H1 (cell line): ENCODE results near the gene SLC2A2. TPM values are rescaled to one million over a fixed set of nuclear protein-coding genes. Genes with fewer than 3 reads are reported as not detected.

Source experiments
- CTCF ChIA-PET: fragments of 300-600 bp; sonication (Branson Sonifier 250); formaldehyde crosslinking; loops from one replicate; lab custom pipeline; 2021; ENCODE audit not compliant: partially characterized antibody; lab: Charles Lee
- POLR2A ChIA-PET: fragments of 300-600 bp; sonication (Branson Sonifier 250); formaldehyde crosslinking; loops from one replicate; lab custom pipeline; 2021; ENCODE audit warnings: inconsistent platforms; ENCODE audit not compliant: partially characterized antibody; lab: Charles Lee
- DNase-seq, 2 experiments: peaks; one replicate each; pipeline versions ENCODE4 v3.0.0 to v3.0.0-alpha.2; 2010 to 2022; ENCODE audit warnings: low spot score in 2 of 2, low read depth in 1 of 2, mixed read lengths in 1 of 2
- FAIRE-seq: peaks from 2 replicates; lab custom pipeline; 2011; peaks lifted over from hg19 to GRCh38; lab: Jason Lieb, UNC
- H2AFZ ChIP-seq: 2 replicates; pipeline ENCODE4 v1.8.1; 2012; ENCODE audit warnings: low read length, inconsistent platforms
- H2AK5ac ChIP-seq: 2 replicates; pipeline ENCODE4 v1.6.1; 2013; ENCODE audit warnings: low read depth, low read length
- H2BK120ac ChIP-seq: replicated peaks from 2 replicates; pipeline ENCODE3; 2013; ENCODE audit warnings: low read depth, low read length, inconsistent platforms
- H2BK12ac ChIP-seq: 2 replicates; pipeline ENCODE4 v1.6.1; 2013; ENCODE audit warnings: low read depth, low read length
- H2BK15ac ChIP-seq: 2 replicates; pipeline ENCODE4 v1.6.1; 2013; ENCODE audit warnings: low read length
- H2BK20ac ChIP-seq: 2 replicates; pipeline ENCODE4 v1.6.1; 2013; ENCODE audit warnings: low read length
- H2BK5ac ChIP-seq: 2 replicates; pipeline ENCODE4 v1.6.1; 2013; ENCODE audit warnings: low read depth, low read length
- H3K14ac ChIP-seq: 2 replicates; pipeline ENCODE4 v1.6.1; 2013; ENCODE audit warnings: inconsistent platforms; ENCODE audit not compliant: insufficient read length
- H3K18ac ChIP-seq: 2 replicates; pipeline ENCODE4 v1.6.1; 2013; ENCODE audit warnings: low read length; ENCODE audit errors: extremely low read depth
- H3K23ac ChIP-seq: 2 replicates; pipeline ENCODE4 v1.6.1; 2013; ENCODE audit warnings: inconsistent platforms; ENCODE audit not compliant: insufficient read length
- H3K23me2 ChIP-seq: 2 replicates; pipeline ENCODE4 v1.6.1; 2013; ENCODE audit warnings: low read depth, low read length
- H3K27ac ChIP-seq: 2 replicates; pipeline ENCODE4 v1.6.1; 2011; ENCODE audit warnings: low read depth, low read length, inconsistent platforms
- H3K27me3 ChIP-seq, 4 experiments: replicated peaks in 1 of 4; 1 replicate in 1 of 4; 2 replicates in 3 of 4; pipeline versions ENCODE4 v1.6.1 to v1.8.1; 2011 to 2013; ENCODE audit warnings: low read length in 3 of 4, mild to moderate bottlenecking in 3 of 4, inconsistent platforms in 2 of 4, mixed read lengths in 2 of 4, moderate library complexity in 1 of 4; ENCODE audit not compliant: control insufficient read depth in 3 of 4, insufficient read depth in 3 of 4; ENCODE audit errors: extremely low read depth in 1 of 4
- H3K36me3 ChIP-seq, 4 experiments: 2 replicates each; pipeline versions ENCODE4 v1.6.1 to v1.8.1; 2011 to 2013; ENCODE audit warnings: mild to moderate bottlenecking in 4 of 4, low read length in 3 of 4, moderate library complexity in 2 of 4, control low read depth in 1 of 4, inconsistent platforms in 1 of 4; ENCODE audit not compliant: insufficient read depth in 4 of 4, control insufficient read depth in 2 of 4
- H3K4ac ChIP-seq: replicated peaks from 2 replicates; pipeline ENCODE3; 2013; ENCODE audit warnings: low read length, low read depth, mixed read lengths, inconsistent platforms; ENCODE audit not compliant: insufficient read length
- H3K4me1 ChIP-seq, 4 experiments: replicated peaks in 1 of 4; 1 replicate in 1 of 4; 2 replicates in 3 of 4; pipeline versions ENCODE4 v1.6.1 to v1.8.1; 2011 to 2013; ENCODE audit warnings: low read length in 3 of 4, inconsistent platforms in 2 of 4, mixed read lengths in 1 of 4; ENCODE audit not compliant: insufficient read depth in 4 of 4, control insufficient read depth in 3 of 4
- H3K4me2 ChIP-seq, 2 experiments: 2 replicates each; pipeline versions ENCODE4 v1.6.1 to v1.8.1; 2011 to 2013; ENCODE audit warnings: low read depth in 2 of 2, low read length in 2 of 2, control low read depth in 1 of 2, inconsistent platforms in 1 of 2, mild to moderate bottlenecking in 1 of 2; ENCODE audit not compliant: insufficient read depth in 1 of 2
- H3K4me3 ChIP-seq, 4 experiments: fragments of 200-600, 300-600 bp in 1 of 4; sonication (generic), shearing (Covaris generic), sonication (Bioruptor Twin) in 1 of 4; 2 replicates each; pipeline versions ENCODE4 v1.5.1 to v1.8.1; 2011 to 2016; ENCODE audit warnings: low read length in 4 of 4, low read depth in 3 of 4, control low read depth in 2 of 4, inconsistent platforms in 2 of 4, mild to moderate bottlenecking in 2 of 4, mixed read lengths in 1 of 4, moderate library complexity in 1 of 4; ENCODE audit not compliant: insufficient read depth in 2 of 4; ENCODE audit errors: extremely low read depth in 1 of 4
- H3K56ac ChIP-seq: replicated peaks from 2 replicates; pipeline ENCODE3; 2013; ENCODE audit warnings: low read depth, mild to moderate bottlenecking, mixed read lengths, low read length, inconsistent platforms; ENCODE audit not compliant: insufficient read length
- H3K79me1 ChIP-seq: 2 replicates; pipeline ENCODE4 v1.6.1; 2013; ENCODE audit warnings: low read depth, low read length, control low read depth
- H3K79me2 ChIP-seq, 2 experiments: 2 replicates each; pipeline versions ENCODE4 v1.6.1 to v1.8.1; 2012 to 2013; ENCODE audit warnings: low read length in 2 of 2, mild to moderate bottlenecking in 2 of 2, inconsistent platforms in 1 of 2; ENCODE audit not compliant: insufficient read depth in 2 of 2, control insufficient read depth in 1 of 2
- H3K9ac ChIP-seq, 4 experiments: replicated peaks in 1 of 4; 1 replicate in 1 of 4; 2 replicates in 3 of 4; pipeline versions ENCODE4 v1.6.1 to v1.8.1; 2011 to 2013; ENCODE audit warnings: low read depth in 3 of 4, low read length in 3 of 4, control low read depth in 2 of 4, mild to moderate bottlenecking in 2 of 4, moderate library complexity in 2 of 4, inconsistent platforms in 1 of 4; ENCODE audit errors: extremely low read depth in 1 of 4
- H3K9me3 ChIP-seq, 2 experiments: 2 replicates each; pipeline versions ENCODE4 v1.6.1 to v1.8.1; 2012 to 2013; ENCODE audit warnings: mild to moderate bottlenecking in 2 of 2, moderate library complexity in 2 of 2, control low read depth in 1 of 2, inconsistent platforms in 1 of 2, low read depth in 1 of 2, low read length in 1 of 2, mixed read lengths in 1 of 2; ENCODE audit not compliant: insufficient read depth in 2 of 2
- H4K20me1 ChIP-seq, 2 experiments: replicated peaks in 1 of 2; 2 replicates each; pipeline versions ENCODE3 to v1.8.1; 2011 to 2013; ENCODE audit warnings: inconsistent platforms in 2 of 2, low read length in 2 of 2, mild to moderate bottlenecking in 1 of 2; ENCODE audit not compliant: insufficient read depth in 2 of 2, control insufficient read depth in 1 of 2
- H4K5ac ChIP-seq: 2 replicates; pipeline ENCODE4 v1.6.1; 2013; ENCODE audit warnings: low read length, low read depth, mixed read lengths, inconsistent platforms; ENCODE audit not compliant: insufficient read length
- H4K8ac ChIP-seq: 2 replicates; pipeline ENCODE4 v1.8.0; 2013; ENCODE audit warnings: mild to moderate bottlenecking, moderate library complexity, low read length, inconsistent platforms; ENCODE audit not compliant: insufficient read depth; ENCODE audit errors: extremely low read depth
- H4K91ac ChIP-seq: replicated peaks from 2 replicates; pipeline ENCODE3; 2013; ENCODE audit warnings: low read length, mixed read lengths, inconsistent platforms; ENCODE audit not compliant: insufficient read length
- ATF3 ChIP-seq: IDR thresholded peaks from 2 replicates; pipeline ENCODE4 v1.6.1; 2011; ENCODE audit warnings: low read depth, mild to moderate bottlenecking, low read length; ENCODE audit not compliant: insufficient read depth
- CHD2 ChIP-seq: IDR thresholded peaks from 2 replicates; pipeline ENCODE4 v1.6.1; 2012; ENCODE audit warnings: low read length, improper control_type of control experiment
- JUN ChIP-seq: IDR thresholded peaks from 2 replicates; pipeline ENCODE4 v1.6.1; 2011; ENCODE audit warnings: low read depth, mild to moderate bottlenecking, improper control_type of control experiment, low read length
- JUND ChIP-seq: IDR thresholded peaks from 2 replicates; pipeline ENCODE4 v1.6.1; 2011; ENCODE audit warnings: mild to moderate bottlenecking, improper control_type of control experiment, low read length
- KDM4A ChIP-seq: IDR thresholded peaks from one replicate; pipeline ENCODE4 v1.7.1; 2012; ENCODE audit warnings: low read depth, mild to moderate bottlenecking, moderate library complexity, low read length, inconsistent platforms; ENCODE audit not compliant: severe bottlenecking
- SAP30 ChIP-seq: fragments of 300-600 bp; sonication (generic); IDR thresholded peaks from 2 replicates; pipeline ENCODE4 v1.7.1; 2012; ENCODE audit warnings: low read length, moderate library complexity, mild to moderate bottlenecking, inconsistent platforms; ENCODE audit not compliant: insufficient read depth, insufficient replicate concordance
- TCF12 ChIP-seq: IDR thresholded peaks from 2 replicates; pipeline ENCODE4 v1.6.1; 2011; ENCODE audit warnings: low read depth, mild to moderate bottlenecking, low read length
- polyA plus RNA-seq, 7 experiments: library from polyadenylated mRNA; depleted of rRNA in 3 of 7; stranded (reverse) in 5 of 7; unstranded in 2 of 7; fragments of >200 nt in 5 of 7; fragments of 200-250 nt in 2 of 7; gene quantifications; 1 replicate in 5 of 7; 2 replicates in 1 of 7; 4 replicates in 1 of 7; pipeline versions ENCODE4 v1.2.1 to v1.2.3, GENCODE V29; 2011 to 2013; ENCODE audit warnings: missing spikeins in 2 of 7, mixed read lengths in 2 of 7
- total RNA-seq: library from RNA; stranded (reverse); fragmentation: NEBNext Ultra II Directional; extraction: Animal tissue kit (Norgen Biotek cat#: 25700); gene quantifications from 2 replicates; pipeline ENCODE4 v1.2.1, GENCODE V29; 2021

The SLC2A2 gene
- total and polyA plus RNA-seq, 2 of the 8 experiments (the other 6 are each of a cell fraction or from before 2014, with no cell fraction given), result not detected

GRCh38 chr3:171023566-171023965 lies 3.0 kb downstream of the SLC2A2 start:
- H2BK12ac ChIP-seq, result no peak overlapping the region
- no peak overlapping the region for H2BK5ac ChIP-seq
- no peak overlapping the region for H4K8ac ChIP-seq
- DNase-seq, result no peak
- H3K9me3 ChIP-seq, result no peaks in the 10 kb centered on the region
- H3K4me3 ChIP-seq, result no peak overlapping the region
- H4K91ac ChIP-seq, result no peak overlapping the region
- no peak overlapping the region for H2BK20ac ChIP-seq
- peaks cover 1 to 9% (median 5%) of the 10 kb centered on the region in 4 experiments; a peak in 6 of 7 replicates for H3K27me3 ChIP-seq
- no peak overlapping the region for H2BK120ac ChIP-seq
- no peak overlapping the region for H2BK15ac ChIP-seq
- H3K23ac ChIP-seq, result no peak overlapping the region
- no peak overlapping the region for H2AFZ ChIP-seq
- H3K4me2 ChIP-seq, result no peak overlapping the region
- no peak overlapping the region for H3K18ac ChIP-seq
- no peak overlapping the region for H3K9ac ChIP-seq
- H2AK5ac ChIP-seq, result no peak overlapping the region
- no peak overlapping the region for H3K14ac ChIP-seq
- no peak overlapping the region for H3K4ac ChIP-seq
- no peaks in the 10 kb centered on the region for H3K79me2 ChIP-seq
- no peaks in the 10 kb centered on the region for H3K36me3 ChIP-seq
- no peaks in the 10 kb centered on the region for H3K79me1 ChIP-seq
- H3K27ac ChIP-seq, result no peak overlapping the region
- FAIRE-seq, result no peak
- no peak overlapping the region for H4K5ac ChIP-seq
- CTCF ChIA-PET, result interaction anchor here (0.5 to 2.5 kb wide), 5 partner anchors 8 to 149 kb away, joined by 3 to 13 read pairs (median 3); no protein-coding TSS in a partner anchor
- H3K4me1 ChIP-seq, result peaks cover 0 to 4% (median 0%) of the 10 kb centered on the region in 4 experiments; a peak in 1 of 7 replicates
- no peaks in the 10 kb centered on the region for H4K20me1 ChIP-seq
- H3K23me2 ChIP-seq, result 0 out of 2 replicates have a peak, but pooled peaks cover under 1% of the 10 kb centered on the region
- no peak overlapping the region for H3K56ac ChIP-seq
- POLR2A ChIA-PET, result no interaction called here
- TF ChIP-seq SAP30 (no peak), TCF12 (no peak), CHD2 (no peak), JUND (no peak), ATF3 (no peak), KDM4A (no peak), JUN (no peak)
